Skeletal muscle cell (primary cell): ENCODE data around the gene C5orf24.
"Not testable (repeated sequence)": the region's sequence is repeated elsewhere in the genome, so short reads cannot be mapped to it uniquely, and the experiment has no call there.

Experiments
- DNase-seq: peaks from one replicate; pipeline ENCODE4 v3.0.0-alpha.2; 2010; ENCODE audit warnings: low read depth
- H3K4me3 ChIP-seq: 2 replicates; pipeline ENCODE4 v1.5.1; 2011; ENCODE audit warnings: low read depth, mild to moderate bottlenecking, control low read depth, low read length, moderate library complexity

Gene C5orf24

GRCh38 chr5:134851307-134851923, 5.6 kb downstream of the C5orf24 start:
- DNase-seq: peak; percentile 21
- H3K4me3 ChIP-seq: no peak overlapping the region

GRCh38 chr5:134856465-134856864, 10.7 kb downstream of the C5orf24 start:
- H3K4me3 ChIP-seq: not testable (repeated sequence)

DNA sequence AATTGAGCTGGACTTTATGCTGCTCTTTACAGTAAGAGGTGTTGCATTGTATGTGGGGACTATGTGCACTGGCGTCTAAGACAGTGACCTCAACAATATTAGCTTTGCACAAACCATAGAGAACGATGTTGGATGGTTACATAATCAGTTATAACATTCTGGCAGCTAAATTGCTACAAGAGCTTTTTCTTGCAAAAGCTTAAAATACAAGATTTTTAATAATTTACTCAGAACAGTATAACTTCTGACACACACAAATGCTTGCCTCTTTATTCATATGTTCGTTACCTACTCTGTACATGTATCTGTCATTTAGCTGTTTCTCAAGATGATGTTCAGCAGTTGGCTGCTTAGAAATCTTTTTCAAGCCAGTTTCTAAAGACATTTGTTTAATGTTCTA, 11.6 kb downstream of the C5orf24 start:
- no peak for DNase-seq
- H3K4me3 ChIP-seq: no peak overlapping the region

More at GRCh38 chr5:134856465-134856864, 10.7 kb downstream of the C5orf24 start:
- DNase-seq: not testable (repeated sequence)

DNA sequence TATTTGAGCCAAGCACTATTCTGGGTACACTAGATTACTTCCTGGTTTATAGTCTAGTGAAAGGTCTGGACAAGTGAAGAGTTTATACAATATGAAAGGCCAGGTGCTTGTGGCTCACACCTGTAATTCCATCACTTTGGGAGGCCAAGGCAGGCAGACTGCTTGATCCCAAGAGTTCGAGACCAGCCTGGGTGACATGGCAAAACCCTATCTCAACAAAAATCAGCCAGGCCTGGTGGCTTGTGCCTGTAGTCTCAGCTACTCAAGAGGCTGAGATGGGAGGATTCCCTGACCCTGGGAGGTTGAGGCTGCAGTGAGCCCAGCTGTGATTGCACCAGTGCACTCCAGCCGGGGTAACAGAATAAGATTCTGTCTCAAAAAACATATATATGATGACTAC, 18.9 kb downstream of the C5orf24 start:
- no peak for DNase-seq
- H3K4me3 ChIP-seq: no peak overlapping the region

- peak overlapping the region; percentile 83 for H3K4me3 ChIP-seq
- DNase-seq: no peak
Measured at GRCh38 chr5:134873494-134873893, 27.7 kb downstream of the C5orf24 start.

- peak within 1 kb of the TSS; percentile 83 for H3K4me3 ChIP-seq
- peak; percentile 55 for DNase-seq
Measured at GRCh38 chr5:134873987-134874830, 28.4 kb downstream of the C5orf24 start, which contains the start of gene TXNDC15. Gene TXNDC15, plus strand, starts transcription at chr5:134874371. Its CDS starts 57 bp downstream, at chr5:134874428.

GRCh38 chr5:134874831-134875655, 29.3 kb downstream of the C5orf24 start:
- peak; percentile 77 for DNase-seq
- peak overlapping the region; percentile 83 for H3K4me3 ChIP-seq

GRCh38 chr5:134877159-134877558, 31.4 kb downstream of the C5orf24 start:
- DNase-seq: no peak
- H3K4me3 ChIP-seq: no peak overlapping the region

GRCh38 chr5:134878403-134878802, 32.6 kb downstream of the C5orf24 start:
- no peak for DNase-seq
- H3K4me3 ChIP-seq: no peak overlapping the region

DNA sequence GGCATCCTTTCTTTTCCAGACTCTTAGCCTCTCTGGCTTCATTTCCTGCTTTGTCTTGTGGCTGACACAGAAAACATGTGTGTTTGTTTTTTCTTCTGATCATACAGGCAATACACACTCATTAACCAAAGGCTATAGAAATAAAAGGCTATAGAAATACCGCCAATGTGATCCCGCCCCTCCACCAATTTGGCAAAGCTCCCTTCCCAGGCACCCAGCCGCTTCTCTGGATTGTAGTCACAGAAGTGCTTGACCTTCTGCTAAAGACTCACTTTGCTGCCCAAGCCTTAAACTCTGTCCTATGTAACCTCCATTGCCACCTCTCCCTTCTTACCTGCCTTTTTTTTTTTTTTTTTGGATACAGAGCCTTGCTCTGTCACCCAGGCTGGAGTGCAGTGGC, 33.7 kb downstream of the C5orf24 start:
- DNase-seq: no peak
- H3K4me3 ChIP-seq: no peak overlapping the region

DNA sequence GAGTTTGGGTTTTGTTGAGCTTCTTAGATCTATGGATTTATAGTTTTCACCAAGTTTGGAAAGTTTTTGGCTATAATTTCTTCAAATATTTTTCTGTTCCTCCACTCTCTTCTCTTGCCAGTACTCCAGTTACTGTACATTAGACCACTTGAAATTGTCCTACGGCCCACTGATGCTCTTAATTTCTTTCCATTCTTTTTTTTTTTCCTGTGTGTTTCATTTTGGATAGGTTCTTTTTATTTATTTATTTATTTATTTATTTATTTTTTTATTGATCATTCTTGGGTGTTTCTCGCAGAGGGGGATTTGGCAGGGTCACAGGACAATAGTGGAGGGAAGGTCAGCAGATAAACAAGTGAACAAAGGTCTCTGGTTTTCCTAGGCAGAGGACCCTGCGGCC, 35.2 kb downstream of the C5orf24 start:
- H3K4me3 ChIP-seq, DNase-seq: not testable (repeated sequence)

- H3K4me3 ChIP-seq, DNase-seq: not testable (repeated sequence)
Measured at GRCh38 chr5:134881711-134882110, 35.9 kb downstream of the C5orf24 start.

DNA sequence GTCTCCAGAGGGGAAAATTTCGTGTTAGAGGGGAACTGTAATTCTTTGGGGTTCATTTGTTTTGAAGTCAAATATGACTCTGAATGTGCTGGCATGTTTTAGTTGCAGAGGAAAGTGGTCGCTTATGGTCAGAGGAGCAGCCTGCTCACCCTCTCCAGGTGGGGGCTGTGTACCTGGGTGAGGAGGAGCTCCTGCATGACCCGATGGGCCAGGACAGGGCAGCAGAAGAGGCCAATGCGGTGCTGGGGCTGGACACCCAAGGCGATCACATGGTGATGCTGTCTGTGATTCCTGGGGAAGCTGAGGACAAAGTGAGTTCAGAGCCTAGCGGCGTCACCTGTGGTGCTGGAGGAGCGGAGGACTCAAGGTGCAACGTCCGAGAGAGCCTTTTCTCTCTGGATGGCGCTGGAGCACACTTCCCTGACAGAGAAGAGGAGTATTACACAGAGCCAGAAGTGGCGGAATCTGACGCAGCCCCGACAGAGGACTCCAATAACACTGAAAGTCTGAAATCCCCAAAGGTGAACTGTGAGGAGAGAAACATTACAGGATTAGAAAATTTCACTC, 41.9 kb downstream of the C5orf24 start:
- no peak overlapping the region for H3K4me3 ChIP-seq
- no peak for DNase-seq

DNA sequence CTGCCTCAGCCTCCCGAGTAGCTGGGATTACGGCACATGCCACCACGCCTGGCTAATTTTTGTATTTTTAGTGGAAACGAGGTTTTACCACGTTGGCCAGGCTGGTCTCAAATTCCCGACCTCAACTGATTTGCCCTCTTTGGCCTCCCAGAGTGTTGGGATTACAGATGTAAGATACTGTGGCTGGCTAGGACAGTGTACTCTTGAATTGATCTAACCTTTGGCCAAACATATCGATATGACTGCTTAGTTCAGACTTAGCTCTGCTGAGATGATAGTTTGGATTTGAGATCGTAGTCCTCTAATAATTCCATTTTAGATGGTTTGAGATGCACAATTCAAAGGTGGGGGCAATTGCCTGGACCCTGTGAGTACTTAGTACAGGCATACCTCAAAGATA, 43.6 kb downstream of the C5orf24 start:
- H3K4me3 ChIP-seq: no peak overlapping the region
- no peak for DNase-seq

DNA sequence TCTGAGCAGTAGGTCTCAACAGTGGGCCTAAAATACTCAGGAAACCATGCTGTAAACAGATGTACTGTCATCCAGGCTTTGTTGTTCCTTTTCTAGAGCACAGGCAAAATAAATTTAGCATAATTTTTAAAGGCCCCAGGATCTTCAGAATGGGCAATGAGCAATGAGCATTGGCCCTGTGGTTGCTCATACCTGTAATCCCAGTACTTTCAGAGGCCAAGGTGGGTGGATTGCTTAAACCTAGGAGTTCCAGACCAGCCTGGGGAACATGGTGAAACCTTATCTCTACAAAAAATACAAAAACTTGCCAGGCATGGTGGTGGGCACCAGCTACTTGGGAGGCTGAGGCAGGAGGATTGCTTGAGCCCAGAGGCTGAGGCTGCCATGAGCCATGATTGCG, 45.7 kb downstream of the C5orf24 start:
- H3K4me3 ChIP-seq: no peak overlapping the region

DNA sequence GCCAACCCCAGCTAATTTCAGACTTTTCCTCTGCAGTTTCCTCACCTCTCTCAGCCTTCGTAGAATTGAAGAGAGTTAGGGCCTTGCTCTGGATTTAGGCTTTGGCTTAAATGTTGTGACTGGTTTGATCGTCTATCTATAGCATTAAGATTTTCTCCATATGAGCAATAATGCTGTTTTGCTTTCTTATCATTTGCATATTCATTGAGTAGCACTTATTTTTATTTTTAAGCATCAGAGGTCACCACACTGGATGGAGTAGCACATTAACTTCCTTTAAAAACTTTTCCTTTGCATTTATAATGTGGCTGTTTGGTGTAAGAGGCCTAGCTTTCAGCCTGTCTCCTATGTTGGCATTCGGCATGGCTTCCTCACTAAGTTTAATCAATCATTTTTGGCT, 46.5 kb downstream of the C5orf24 start:
- no peak overlapping the region for H3K4me3 ChIP-seq
- no peak for DNase-seq

More for the DNA sequence above, 45.7 kb downstream of the C5orf24 start:
- no peak for DNase-seq

DNA sequence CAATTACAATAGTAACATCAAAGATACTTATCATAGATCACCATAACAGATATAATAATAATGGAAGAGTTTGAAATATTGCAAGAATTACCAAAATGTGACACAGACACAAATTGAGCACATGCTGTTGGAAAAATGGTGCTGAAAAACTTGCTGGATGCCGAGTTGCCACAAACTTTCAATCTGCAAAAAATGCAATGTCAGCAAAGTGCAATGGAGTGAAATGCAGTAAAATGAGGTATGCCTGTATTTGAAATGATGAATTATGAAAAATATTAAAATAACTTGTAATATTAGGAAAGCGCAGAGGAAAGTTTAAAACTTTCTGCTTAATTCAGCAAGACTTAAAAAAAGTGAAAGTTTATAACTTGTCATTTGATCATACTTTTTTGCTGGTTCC, 47.2 kb downstream of the C5orf24 start:
- no peak for DNase-seq
- H3K4me3 ChIP-seq: no peak overlapping the region

DNA sequence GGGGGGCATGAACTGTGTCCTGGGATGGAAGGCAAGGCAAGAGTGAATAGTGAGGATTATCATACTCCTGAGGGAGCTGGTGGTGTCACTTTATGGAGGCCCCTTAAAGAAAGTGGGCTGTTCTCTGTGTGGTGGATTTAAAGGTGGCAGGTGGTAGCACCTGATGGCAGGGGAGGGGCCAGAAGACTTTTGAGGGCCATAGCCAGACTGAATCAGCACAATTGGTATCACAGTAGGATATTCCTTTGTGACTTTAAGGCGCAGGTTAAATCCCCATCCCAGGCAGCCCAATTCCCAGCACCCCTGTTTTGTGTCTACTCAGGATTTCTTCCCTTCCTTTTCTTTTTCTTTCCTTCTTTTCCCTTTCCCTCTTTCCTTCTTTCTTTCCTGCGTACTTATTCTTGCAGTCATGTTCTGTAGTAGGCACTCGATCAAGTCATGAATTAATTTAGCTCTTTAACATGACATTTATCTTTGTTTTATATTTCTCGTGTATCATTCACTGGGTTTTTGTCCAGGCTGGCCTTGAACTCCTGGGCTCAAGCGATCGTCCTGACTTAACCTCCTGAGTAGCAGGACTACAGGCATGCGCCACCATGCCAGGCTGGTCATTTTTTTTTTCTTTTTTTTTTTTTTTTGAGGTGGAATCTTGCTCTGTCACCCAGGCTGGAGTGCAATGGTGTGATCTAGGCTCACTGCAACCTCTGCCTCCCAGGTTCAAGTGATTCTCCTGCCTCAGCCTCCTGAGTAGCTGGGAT, 48.2 kb downstream of the C5orf24 start:
- no peak overlapping the region for H3K4me3 ChIP-seq
- DNase-seq: no peak
